HCT116 (cell line): ENCODE data around the gene ANO4. TPM values are rescaled to one million over a fixed set of nuclear protein-coding genes. Genes with fewer than 3 reads are reported as not detected.

Experiments used
- ATAC-seq: fragments of 200-7000 bp; cut with Tn5 transposase; 2 replicates; pipeline ENCODE4 v1.9.1; 2020; ENCODE audit warnings: mild to moderate bottlenecking, moderate library complexity
- BruUV-seq: library from RNA; stranded (reverse); fragments of 400-500 nt; replicated peaks from 2 replicates; lab custom pipeline; 2021; lab: Mats Ljungman, UMichigan
- CTCF ChIA-PET: fragments of 300-600 bp; sonication (Branson Sonifier 250); formaldehyde crosslinking; loops from one replicate; lab custom pipeline; 2021; ENCODE audit warnings: antibody characterized with exemption; lab: Charles Lee
- POLR2A ChIA-PET: fragments of 300-600, 350-600 bp; sonication (Branson Sonifier 250); formaldehyde crosslinking; loops from one replicate; lab custom pipeline; 2021; ENCODE audit warnings: antibody characterized with exemption; lab: Charles Lee
- RAD21 ChIA-PET, 2 experiments: fragments of 300-600 bp; sonication (Branson Sonifier 250); formaldehyde crosslinking; loops; one replicate each; lab custom pipeline; 2023; ENCODE audit warnings: low total read pairs in 2 of 2; ENCODE audit not compliant: uncharacterized antibody in 2 of 2, unreplicated experiment in 2 of 2, low non-redundant PET in 1 of 2; lab: Charles Lee
- DNase-seq: peaks from one replicate; pipeline ENCODE4 v3.0.0-alpha.2; 2010; ENCODE audit warnings: low read depth, low spot score
- H2AFZ ChIP-seq: fragments of 200-600 bp; shearing (Covaris generic), sonication (generic); 2 replicates; pipeline ENCODE4 v1.6.1; 2017; ENCODE audit warnings: low read depth, mixed run types, mixed read lengths, antibody characterized with exemption, low read length; ENCODE audit not compliant: poor library complexity, severe bottlenecking
- H3K27ac ChIP-seq: 2 replicates; pipeline ENCODE4 v1.5.1; 2012; ENCODE audit warnings: low read depth, low read length
- H3K27me3 ChIP-seq: fragments of 200-600 bp; sonication (generic); 2 replicates; pipeline ENCODE4 v1.6.1; 2016; ENCODE audit warnings: mixed run types, low read length, mixed read lengths; ENCODE audit not compliant: insufficient read depth
- H3K36me3 ChIP-seq, 2 experiments: fragments of 200-500 bp in 1 of 2; fragments of 200-600 bp in 1 of 2; sonication (Bioruptor generic) in 1 of 2; sonication (generic) in 1 of 2; 2 replicates each; pipeline versions ENCODE4 v1.5.1 to v1.6.1; 2014 to 2016; ENCODE audit warnings: low read length in 2 of 2, inconsistent platforms in 1 of 2, mixed read lengths in 1 of 2, mixed run types in 1 of 2; ENCODE audit not compliant: insufficient read depth in 2 of 2, control insufficient read depth in 1 of 2
- H3K4me1 ChIP-seq, 2 experiments: fragments of 200-600 bp in 1 of 2; sonication (generic) in 1 of 2; 2 replicates each; pipeline versions ENCODE4 v1.5.1 to v1.6.1; 2012 to 2017; ENCODE audit warnings: low read length in 2 of 2, inconsistent platforms in 1 of 2, mild to moderate bottlenecking in 1 of 2, mixed read lengths in 1 of 2, mixed run types in 1 of 2, moderate library complexity in 1 of 2; ENCODE audit not compliant: insufficient read depth in 2 of 2, control insufficient read depth in 1 of 2
- H3K4me2 ChIP-seq: fragments of 200-600 bp; sonication (generic); 2 replicates; pipeline ENCODE4 v1.6.1; 2017; ENCODE audit warnings: mixed run types, low read length, mixed read lengths
- H3K4me3 ChIP-seq, 2 experiments: fragments of 200-600 bp in 1 of 2; sonication (generic) in 1 of 2; replicated peaks in 1 of 2; 2 replicates each; pipeline ENCODE4 v1.5.1; 2011 to 2016; ENCODE audit warnings: low read length in 2 of 2, control low read depth in 1 of 2, low read depth in 1 of 2, mild to moderate bottlenecking in 1 of 2, mixed read lengths in 1 of 2, mixed run types in 1 of 2
- H3K79me2 ChIP-seq: fragments of 200-600 bp; sonication (generic); 2 replicates; pipeline ENCODE4 v1.6.1; 2017; ENCODE audit warnings: mild to moderate bottlenecking, mixed run types, low read length, moderate library complexity, mixed read lengths; ENCODE audit not compliant: insufficient read depth
- H3K9ac ChIP-seq: fragments of 200-600 bp; sonication (generic); 2 replicates; pipeline ENCODE4 v1.6.1; 2016; ENCODE audit warnings: low read length, mixed read lengths
- H3K9me2 ChIP-seq: fragments of 200-600 bp; sonication (generic), shearing (Covaris generic); 2 replicates; pipeline ENCODE4 v1.6.1; 2017; ENCODE audit warnings: mixed run types, mild to moderate bottlenecking, moderate library complexity; ENCODE audit not compliant: insufficient read depth
- H3K9me3 ChIP-seq, 2 experiments: fragments of 200-500 bp in 1 of 2; fragments of 200-600 bp in 1 of 2; sonication (Bioruptor generic) in 1 of 2; sonication (generic) in 1 of 2; 2 replicates each; pipeline ENCODE4 v1.6.1; 2014 to 2017; ENCODE audit warnings: low read length in 2 of 2, mixed read lengths in 2 of 2, inconsistent platforms in 1 of 2, low read depth in 1 of 2, mild to moderate bottlenecking in 1 of 2, mixed run types in 1 of 2, moderate library complexity in 1 of 2; ENCODE audit not compliant: control insufficient read depth in 1 of 2, insufficient read depth in 1 of 2
- H4K20me1 ChIP-seq: fragments of 200-600 bp; sonication (generic), shearing (Covaris generic); 2 replicates; pipeline ENCODE4 v1.6.1; 2017; ENCODE audit warnings: mixed run types, mild to moderate bottlenecking, moderate library complexity; ENCODE audit not compliant: insufficient read depth
- ATF3 ChIP-seq: IDR thresholded peaks from 2 replicates; pipeline ENCODE4 v1.6.1; 2012
- CEBPB ChIP-seq: IDR thresholded peaks from 2 replicates; pipeline ENCODE4 v1.6.1; 2012; ENCODE audit warnings: low read depth
- EGR1 ChIP-seq: IDR thresholded peaks from 2 replicates; pipeline ENCODE4 v1.6.1; 2012; ENCODE audit warnings: low read depth
- EZH2phosphoT487 ChIP-seq: fragments of 200-600 bp; IDR thresholded peaks from 2 replicates; pipeline ENCODE4 v1.6.1; 2018; ENCODE audit warnings: antibody characterized with exemption, borderline replicate concordance
- FOSL1 ChIP-seq: IDR thresholded peaks from 2 replicates; pipeline ENCODE4 v1.6.1; 2012; ENCODE audit warnings: low read depth
- POLR2AphosphoS5 ChIP-seq: IDR thresholded peaks from 2 replicates; pipeline ENCODE4 v1.6.1; 2011; ENCODE audit warnings: mild to moderate bottlenecking, low read depth, low read length, moderate library complexity
- RAD21 ChIP-seq: IDR thresholded peaks from 2 replicates; pipeline ENCODE4 v1.6.1; 2012; ENCODE audit warnings: low read depth, mild to moderate bottlenecking
- REST ChIP-seq: IDR thresholded peaks from 2 replicates; pipeline ENCODE4 v1.6.1; 2012; ENCODE audit warnings: low read depth
- SIN3A ChIP-seq: IDR thresholded peaks from 2 replicates; pipeline ENCODE4 v1.6.1; 2012; ENCODE audit warnings: low read depth
- SRF ChIP-seq: IDR thresholded peaks from 2 replicates; pipeline ENCODE4 v1.6.1; 2012; ENCODE audit warnings: low read depth
- YY1 ChIP-seq: IDR thresholded peaks from 2 replicates; pipeline ENCODE4 v1.6.1; 2011; ENCODE audit warnings: low read length, low read depth, moderate library complexity, mild to moderate bottlenecking; ENCODE audit not compliant: insufficient replicate concordance; ENCODE audit errors: extremely low read depth
- ZNF274 ChIP-seq: fragments of 200-500 bp; sonication (Bioruptor generic); IDR thresholded peaks from 2 replicates; pipeline ENCODE4 v1.6.1; 2014; ENCODE audit warnings: mild to moderate bottlenecking, low read depth, low read length, inconsistent platforms
- intact Hi-C: fragments of 100-400 bp; cut with micrococcal nuclease; formaldehyde crosslinking; loops from 2 replicates; pipeline ENCODE4 v1.10.0; 2022
- total RNA-seq: library from RNA; stranded (reverse); gene quantifications from one replicate; pipeline ENCODE4 v1.2.1, GENCODE V29; 2021; ENCODE audit not compliant: unreplicated experiment

Gene ANO4
- total RNA-seq, 1 experiment from 2014 or later: 1.7 TPM

- ChIA-PET CTCF (no interaction called here), POLR2A (no interaction called here)
- ATAC-seq: no peak
Measured at GRCh38 chr12:101086490-101087135, 292.0 kb downstream of the ANO4 start.

More at GRCh38 chr12:101086490-101087135, 292.0 kb downstream of the ANO4 start:
- no peaks in the 10 kb centered on the region for H4K20me1 ChIP-seq
- H3K27ac ChIP-seq: no peak overlapping the region
- no peaks in the 10 kb centered on the region for H3K27me3 ChIP-seq
- no peak overlapping the region for H3K9ac ChIP-seq
- no peak overlapping the region for H3K4me2 ChIP-seq
- TF ChIP-seq SIN3A: no peak
- TF ChIP-seq REST: no peak
- no peak for TF ChIP-seq RAD21
- no peak for TF ChIP-seq POLR2AphosphoS5
- TF ChIP-seq YY1: no peak
- TF ChIP-seq ZNF274: no peak
- TF ChIP-seq SRF: no peak
- no peak for TF ChIP-seq EZH2phosphoT487
- TF ChIP-seq CEBPB: no peak
- no peak for TF ChIP-seq ATF3
- TF ChIP-seq FOSL1: no peak
- no peak for TF ChIP-seq EGR1
- no peak overlapping the region for H3K4me3 ChIP-seq
- H3K9me3 ChIP-seq: no peaks in the 10 kb centered on the region
- intact Hi-C loops: no loop called here
- no peak overlapping the region for H2AFZ ChIP-seq
- BruUV-seq: no TSS peak
- no peak for DNase-seq
- H3K36me3 ChIP-seq: no peaks in the 10 kb centered on the region
- RAD21 ChIA-PET: no interaction called here
- no peaks in the 10 kb centered on the region for H3K9me2 ChIP-seq
- no peaks in the 10 kb centered on the region for H3K79me2 ChIP-seq
- 0 out of 4 replicates have a peak, but pooled peaks cover 0 to 6% of the 10 kb centered on the region in 2 experiments for H3K4me1 ChIP-seq
